Measurements from ENCODE around the gene DGAT2.

DGAT2 gene

GRCh38 chr11:75781296-75781695, 12.7 kb downstream of the DGAT2 start:
- no peak for DNase-seq

GRCh38 chr11:75781831-75782230, 13.3 kb downstream of the DGAT2 start:
- no peak for DNase-seq

- DNase-seq, result no peak
These were observed 14.1 kb downstream of the DGAT2 start for GRCh38 chr11:75782540-75783263.

GRCh38 chr11:75783416-75784084, 15.0 kb downstream of the DGAT2 start:
- DNase-seq, result no peak

GRCh38 chr11:75784085-75784478, 15.5 kb downstream of the DGAT2 start:
- DNase-seq, result no peak

- no peak for DNase-seq
These were observed 15.9 kb downstream of the DGAT2 start for GRCh38 chr11:75784506-75784905.

GRCh38 chr11:75785187-75785586, 16.6 kb downstream of the DGAT2 start:
- DNase-seq, result no peak

- no peak for DNase-seq
These were observed 17.6 kb downstream of the DGAT2 start for GRCh38 chr11:75786101-75786736.

GRCh38 chr11:75789521-75789920, 20.9 kb downstream of the DGAT2 start:
- no peak for DNase-seq

- DNase-seq, result no peak
These were observed 22.4 kb downstream of the DGAT2 start for GRCh38 chr11:75790986-75791385.

- no peak for DNase-seq
These were observed 23.7 kb downstream of the DGAT2 start for GRCh38 chr11:75792127-75792731.

GRCh38 chr11:75792997-75793800, 24.6 kb downstream of the DGAT2 start:
- no peak for DNase-seq

GRCh38 chr11:75793966-75794365, 25.4 kb downstream of the DGAT2 start:
- DNase-seq, result no peak

- DNase-seq, result no peak
These were observed 26.9 kb downstream of the DGAT2 start for GRCh38 chr11:75795276-75796090.

GRCh38 chr11:75796091-75796435, 27.5 kb downstream of the DGAT2 start:
- no peak for DNase-seq

GRCh38 chr11:75797116-75797515, 28.5 kb downstream of the DGAT2 start:
- DNase-seq, result no peak

GRCh38 chr11:75797792-75798191, 29.2 kb downstream of the DGAT2 start:
- DNase-seq, result no peak

GRCh38 chr11:75800136-75800675, 31.6 kb downstream of the DGAT2 start:
- no peak for DNase-seq

GRCh38 chr11:75800728-75801361, 32.3 kb downstream of the DGAT2 start:
- no peak for DNase-seq

GRCh38 chr11:75801362-75802020, 32.9 kb downstream of the DGAT2 start:
- DNase-seq, result no peak

All from activated CD4-positive, alpha-beta T cell treated with anti-CD3 and anti-CD28 coated beads, Interleukin-2, Interleukin-6, amounts not matched to agents 100 ng/mL and 50 ng/mL, durations not matched to agents 16 hours and 8 hours (primary cell).